ENCODE data around the gene OVOL2. TPM values are rescaled to one million over a fixed set of nuclear protein-coding genes. Genes with fewer than 3 reads are reported as not detected.
"Not testable (repeated sequence)": the region's sequence is repeated elsewhere in the genome, so short reads cannot be mapped to it uniquely, and the experiment has no call there.

The OVOL2 gene
- total and polyA plus RNA-seq, 2 donors (not counting 1 experiment from before 2014, with no cell fraction given) = not detected

GRCh38 chr20:18101125-18101810 lies 43.6 kb upstream of the OVOL2 start:
- H3K36me3 ChIP-seq (replicated peaks in 1 of 2; ENCODE audit: control extremely low read depth in 1 of 2, control insufficient read depth in 1 of 2, extremely low read depth in 1 of 2, insufficient read depth in 2 of 2, low read length in 1 of 2) = no peaks in the 10 kb centered on the region
- intact Hi-C loops (cut with micrococcal nuclease) = no loop called here
- no peaks in the 10 kb centered on the region for H4K20me1 ChIP-seq (ENCODE audit: control insufficient read depth, insufficient read depth, low read length, poor library complexity, severe bottlenecking)
- H2AFZ ChIP-seq (ENCODE audit: insufficient read depth, low read depth, low read length, poor library complexity, severe bottlenecking) = no peak overlapping the region
- Mint-ChIP-seq H3K4me1 (no peaks in the 10 kb centered on the region), H3K4me3 (no peak overlapping the region), H3K27ac (no peak overlapping the region), H3K27me3 (peaks cover 25% of the 10 kb centered on the region), H3K9me3 (ENCODE audit: insufficient read depth) (no peaks in the 10 kb centered on the region)
- no peak overlapping the region for H3K9ac ChIP-seq (ENCODE audit: low read length)
- H3K4me2 ChIP-seq (replicated peaks; ENCODE audit: low read depth, low read length, poor library complexity, severe bottlenecking) = no peak overlapping the region
- no peaks in the 10 kb centered on the region for H3K9me3 ChIP-seq (ENCODE audit: control extremely low read depth in 1 of 3, control insufficient read depth in 2 of 3, insufficient read depth in 1 of 3, low read length in 2 of 3)
- H3K79me2 ChIP-seq (ENCODE audit: control insufficient read depth, insufficient read depth, low read length) = no peaks in the 10 kb centered on the region
- H3K4me3 ChIP-seq (ENCODE audit: control extremely low read depth in 1 of 5, extremely low read depth in 1 of 5, insufficient read depth in 1 of 5, low read depth in 2 of 5, low read length in 4 of 5) = no peak overlapping the region
- H3K4me1 ChIP-seq (ENCODE audit: control insufficient read depth in 2 of 2, insufficient read depth in 2 of 2, low read length in 2 of 2) = no peaks in the 10 kb centered on the region
- POLR2A ChIA-PET = no interaction called here
- H3K27ac ChIP-seq (ENCODE audit: low read length in 2 of 2) = no peak overlapping the region
- ATAC-seq (ENCODE audit: low read depth) = no peak
- WGBS (ENCODE audit: insufficient coverage) = 67% methylated on average over 7 of the region's 7 CpGs
- peaks cover 0 to 5% (median 2%) of the 10 kb centered on the region in 4 experiments for H3K27me3 ChIP-seq (replicated peaks in 1 of 4; ENCODE audit: control extremely low read depth in 1 of 4, control insufficient read depth in 3 of 4, insufficient read depth in 4 of 4, low read length in 3 of 4)
- CTCF ChIA-PET = no interaction called here
- TF ChIP-seq CTCF (IDR thresholded peaks at IDR 0.05) (no peak), EZH2 (IDR thresholded peaks at IDR 0.05; ENCODE audit: borderline replicate concordance, insufficient read depth, low read depth, low read length, poor library complexity, severe bottlenecking) (no peak)
- DNase-seq = no peak

GRCh38 chr20:18100569-18100968 lies 42.9 kb upstream of the OVOL2 start:
- H3K9me3 Mint-ChIP-seq (ENCODE audit: insufficient read depth); ATAC-seq (ENCODE audit: low read depth); DNase-seq; H3K27me3 ChIP-seq (replicated peaks in 1 of 4; ENCODE audit: control extremely low read depth in 1 of 4, control insufficient read depth in 3 of 4, insufficient read depth in 4 of 4, low read length in 3 of 4); CTCF ChIA-PET; H3K36me3 ChIP-seq (replicated peaks in 1 of 2; ENCODE audit: control extremely low read depth in 1 of 2, control insufficient read depth in 1 of 2, extremely low read depth in 1 of 2, insufficient read depth in 2 of 2, low read length in 1 of 2); H3K4me1 Mint-ChIP-seq; H3K27ac Mint-ChIP-seq; H2AFZ ChIP-seq (ENCODE audit: insufficient read depth, low read depth, low read length, poor library complexity, severe bottlenecking); H3K4me3 Mint-ChIP-seq; POLR2A ChIA-PET; H3K79me2 ChIP-seq (ENCODE audit: control insufficient read depth, insufficient read depth, low read length); H3K4me2 ChIP-seq (replicated peaks; ENCODE audit: low read depth, low read length, poor library complexity, severe bottlenecking); H3K9me3 ChIP-seq (ENCODE audit: control extremely low read depth in 1 of 3, control insufficient read depth in 2 of 3, insufficient read depth in 1 of 3, low read length in 2 of 3); intact Hi-C loops (cut with micrococcal nuclease); H3K4me3 ChIP-seq (ENCODE audit: control extremely low read depth in 1 of 5, extremely low read depth in 1 of 5, insufficient read depth in 1 of 5, low read depth in 2 of 5, low read length in 4 of 5); H3K4me1 ChIP-seq (ENCODE audit: control insufficient read depth in 2 of 2, insufficient read depth in 2 of 2, low read length in 2 of 2); H3K27ac ChIP-seq (ENCODE audit: low read length in 2 of 2); H4K20me1 ChIP-seq (ENCODE audit: control insufficient read depth, insufficient read depth, low read length, poor library complexity, severe bottlenecking); H3K9ac ChIP-seq (ENCODE audit: low read length): not testable (repeated sequence)
- H3K27me3 Mint-ChIP-seq = peaks cover 28% of the 10 kb centered on the region
- 96% methylated on average over 6 of the region's 11 CpGs for WGBS (ENCODE audit: insufficient coverage)
